ENCODE measurements around the gene ZNF385C.

DNA sequence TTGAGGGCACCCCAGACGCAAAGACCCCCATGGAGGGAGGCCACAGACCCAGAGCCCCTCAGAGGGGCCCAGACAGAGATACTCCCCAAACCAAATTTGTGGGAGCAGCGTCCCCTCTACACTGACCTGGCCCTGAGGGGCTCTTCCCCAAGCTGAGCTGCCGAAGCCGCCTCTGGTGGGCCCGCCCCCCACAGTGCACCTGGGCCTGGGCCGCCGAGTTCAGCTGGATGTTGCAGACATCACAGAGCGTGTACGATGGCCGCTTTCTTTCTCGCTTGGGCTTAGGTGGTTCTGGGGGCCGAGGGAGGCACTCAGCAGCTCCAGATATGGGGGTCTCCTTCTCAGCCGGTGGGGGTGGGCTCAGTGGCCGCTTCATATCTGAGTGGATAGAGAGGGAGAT lies 35.6 kb downstream of the ZNF385C start:
- TF ChIP-seq, protein P1, sequence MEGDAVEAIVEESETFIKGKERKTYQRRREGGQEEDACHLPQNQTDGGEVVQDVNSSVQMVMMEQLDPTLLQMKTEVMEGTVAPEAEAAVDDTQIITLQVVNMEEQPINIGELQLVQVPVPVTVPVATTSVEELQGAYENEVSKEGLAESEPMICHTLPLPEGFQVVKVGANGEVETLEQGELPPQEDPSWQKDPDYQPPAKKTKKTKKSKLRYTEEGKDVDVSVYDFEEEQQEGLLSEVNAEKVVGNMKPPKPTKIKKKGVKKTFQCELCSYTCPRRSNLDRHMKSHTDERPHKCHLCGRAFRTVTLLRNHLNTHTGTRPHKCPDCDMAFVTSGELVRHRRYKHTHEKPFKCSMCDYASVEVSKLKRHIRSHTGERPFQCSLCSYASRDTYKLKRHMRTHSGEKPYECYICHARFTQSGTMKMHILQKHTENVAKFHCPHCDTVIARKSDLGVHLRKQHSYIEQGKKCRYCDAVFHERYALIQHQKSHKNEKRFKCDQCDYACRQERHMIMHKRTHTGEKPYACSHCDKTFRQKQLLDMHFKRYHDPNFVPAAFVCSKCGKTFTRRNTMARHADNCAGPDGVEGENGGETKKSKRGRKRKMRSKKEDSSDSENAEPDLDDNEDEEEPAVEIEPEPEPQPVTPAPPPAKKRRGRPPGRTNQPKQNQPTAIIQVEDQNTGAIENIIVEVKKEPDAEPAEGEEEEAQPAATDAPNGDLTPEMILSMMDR (conservative IDR thresholded peaks at IDR 0.05), result no peak
- no peak for TF ChIP-seq EZH2 (IDR thresholded peaks at IDR 0.05; ENCODE audit: low read depth)

All from PC-9 (cell line).